Measurements from ENCODE around the gene RPA3.

DNA sequence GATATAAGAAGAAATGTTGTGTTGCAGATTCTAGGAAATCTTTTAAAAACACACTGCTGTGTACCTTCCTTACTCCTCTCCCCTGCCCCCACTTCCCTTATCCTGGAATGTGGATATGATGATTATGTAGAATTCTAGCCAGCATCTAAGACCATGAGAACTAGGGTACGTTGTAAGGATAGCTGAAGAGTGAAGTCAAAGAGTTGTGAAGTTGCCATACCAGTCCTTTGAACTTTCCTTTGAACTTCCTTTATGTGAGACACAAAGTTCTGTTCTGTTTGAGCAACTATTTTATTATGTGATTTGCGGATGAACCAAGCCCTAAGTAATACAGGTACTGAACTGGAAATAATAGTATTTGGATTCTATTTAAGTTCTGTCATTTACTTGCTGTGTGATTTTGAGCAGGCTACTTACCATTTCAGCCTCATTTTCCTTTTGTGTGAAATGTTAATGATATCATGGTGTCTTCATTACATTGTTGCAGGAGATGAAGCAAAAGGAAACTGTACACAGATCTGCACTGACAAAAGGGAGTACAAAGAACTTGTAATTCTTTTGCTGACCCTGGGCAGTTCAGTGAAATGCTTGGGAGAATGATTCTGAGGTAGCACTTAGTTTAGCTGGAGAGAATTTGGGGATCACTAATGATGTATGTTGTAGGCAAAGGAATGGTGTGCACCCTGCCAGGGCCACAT is 31.4 kb downstream of the RPA3 start:
- TF ChIP-seq, protein P1, sequence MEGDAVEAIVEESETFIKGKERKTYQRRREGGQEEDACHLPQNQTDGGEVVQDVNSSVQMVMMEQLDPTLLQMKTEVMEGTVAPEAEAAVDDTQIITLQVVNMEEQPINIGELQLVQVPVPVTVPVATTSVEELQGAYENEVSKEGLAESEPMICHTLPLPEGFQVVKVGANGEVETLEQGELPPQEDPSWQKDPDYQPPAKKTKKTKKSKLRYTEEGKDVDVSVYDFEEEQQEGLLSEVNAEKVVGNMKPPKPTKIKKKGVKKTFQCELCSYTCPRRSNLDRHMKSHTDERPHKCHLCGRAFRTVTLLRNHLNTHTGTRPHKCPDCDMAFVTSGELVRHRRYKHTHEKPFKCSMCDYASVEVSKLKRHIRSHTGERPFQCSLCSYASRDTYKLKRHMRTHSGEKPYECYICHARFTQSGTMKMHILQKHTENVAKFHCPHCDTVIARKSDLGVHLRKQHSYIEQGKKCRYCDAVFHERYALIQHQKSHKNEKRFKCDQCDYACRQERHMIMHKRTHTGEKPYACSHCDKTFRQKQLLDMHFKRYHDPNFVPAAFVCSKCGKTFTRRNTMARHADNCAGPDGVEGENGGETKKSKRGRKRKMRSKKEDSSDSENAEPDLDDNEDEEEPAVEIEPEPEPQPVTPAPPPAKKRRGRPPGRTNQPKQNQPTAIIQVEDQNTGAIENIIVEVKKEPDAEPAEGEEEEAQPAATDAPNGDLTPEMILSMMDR (conservative IDR thresholded peaks at IDR 0.05; ENCODE audit: low read depth, low read length), result no peak
- TF ChIP-seq EZH2 (IDR thresholded peaks at IDR 0.05; ENCODE audit: low read length, unreplicated experiment), result no peak
- no peak for TF ChIP-seq EZH2phosphoT487 (IDR thresholded peaks at IDR 0.05; ENCODE audit: borderline replicate concordance, low read length)
